ENCODE data around the gene KICS2.
"Not testable (repeated sequence)": the region's sequence is repeated elsewhere in the genome, so short reads cannot be mapped to it uniquely, and the experiment has no call there.

KICS2 gene

DNA sequence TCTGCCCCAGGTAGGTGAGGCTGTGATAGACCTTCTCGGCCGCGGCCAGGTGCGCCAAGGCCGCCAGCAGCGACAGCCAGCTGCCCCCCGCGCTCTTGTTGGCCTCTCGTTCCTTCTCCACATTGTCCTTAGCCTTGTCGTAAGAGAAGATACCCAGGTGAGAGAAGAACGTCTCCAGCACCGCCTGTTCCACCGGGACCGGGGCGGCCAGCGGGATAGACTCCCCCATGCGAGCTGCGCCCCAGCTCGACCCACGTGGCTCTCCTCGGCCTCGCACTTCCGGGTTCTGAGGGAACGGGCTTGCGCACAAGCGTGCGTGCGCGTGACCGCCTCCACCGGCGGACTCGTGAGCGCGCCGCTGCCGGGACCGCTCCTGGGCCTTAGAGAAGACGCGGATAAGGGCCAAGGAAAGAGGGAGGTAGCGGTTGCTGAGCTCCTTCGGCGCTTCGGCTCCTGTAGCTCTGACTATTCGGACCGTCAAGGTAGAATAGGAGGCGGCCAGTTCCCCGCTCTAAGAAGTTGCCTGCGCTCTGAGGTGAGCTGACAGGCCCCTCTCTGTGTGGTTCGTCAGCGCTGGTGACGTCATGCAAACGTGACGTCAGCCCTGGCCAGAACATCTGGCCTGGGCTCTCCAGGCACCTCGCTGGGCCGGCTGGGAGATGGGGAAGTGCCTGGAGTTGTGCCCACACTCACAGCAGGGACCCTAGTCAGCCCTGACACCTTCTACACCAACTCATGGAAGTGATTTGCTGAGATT, at the start of gene KICS2:
Gene KICS2 (minus strand): TSS at position 288 of the 757 bp plus-strand sequence. CDS start 59 bp downstream, at position 229.
- DNase-seq = peak; percentile 67 to 85 (median 83)

- no peak for DNase-seq
Measured at GRCh38 chr12:64270411-64270810, 48.3 kb upstream of the KICS2 start.

DNA sequence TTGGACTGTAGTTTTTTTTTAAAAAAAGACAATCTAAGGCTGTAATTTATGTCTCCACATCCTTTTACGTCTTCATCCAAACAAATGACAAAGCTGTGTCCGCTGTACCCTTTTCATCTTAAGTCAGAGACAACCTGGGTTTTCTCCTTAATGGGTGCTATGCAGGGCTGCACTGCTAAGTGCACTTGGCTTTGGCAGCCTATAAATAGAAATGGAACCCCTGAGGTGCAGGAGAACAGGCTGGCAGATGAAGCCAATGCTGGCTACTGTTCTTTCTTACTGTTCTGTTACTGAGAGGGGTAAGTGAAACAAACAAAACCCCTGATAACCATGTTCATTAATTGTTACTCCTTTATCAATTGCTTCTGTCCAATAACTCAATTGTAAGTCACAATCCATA, 47.1 kb upstream of the KICS2 start:
- no peak for DNase-seq

DNA sequence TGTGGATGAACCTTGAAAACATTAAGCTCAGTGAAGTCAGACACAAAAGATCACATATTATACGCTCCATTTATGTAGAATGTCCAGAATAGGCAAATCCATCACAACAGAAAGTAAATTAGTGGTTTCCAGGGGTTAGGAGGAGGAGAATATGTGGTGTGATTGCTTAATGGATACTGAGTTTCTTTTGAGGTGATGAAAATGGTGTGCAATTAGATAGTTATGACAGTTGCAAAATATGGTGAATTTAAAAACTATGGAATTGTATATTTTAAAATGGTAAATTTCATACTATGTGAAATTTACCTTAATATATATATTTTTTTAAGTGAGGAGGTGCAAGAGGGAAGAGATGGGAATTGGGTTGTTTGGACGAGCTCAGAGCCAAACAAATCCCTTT, 46.3 kb upstream of the KICS2 start:
- DNase-seq = no peak

DNA sequence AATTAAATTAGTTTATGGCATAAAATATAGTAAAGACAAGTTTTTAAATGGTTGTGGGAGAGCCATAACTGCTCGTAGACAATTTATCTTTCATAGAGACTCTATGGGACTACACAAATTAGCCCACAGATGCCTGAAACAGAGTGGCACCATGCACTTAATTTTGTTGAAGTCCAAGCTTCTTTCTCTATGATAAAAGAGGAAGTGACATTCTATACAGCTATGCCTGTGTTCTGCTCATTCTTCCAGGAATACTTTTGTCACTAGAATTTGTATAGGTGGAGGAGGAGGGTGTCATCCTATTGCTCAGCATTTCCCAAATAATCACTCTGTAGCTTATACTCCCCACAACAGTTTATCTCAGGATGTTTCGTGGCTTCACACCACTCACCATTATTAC, 43.7 kb upstream of the KICS2 start:
- DNase-seq = no peak

DNA sequence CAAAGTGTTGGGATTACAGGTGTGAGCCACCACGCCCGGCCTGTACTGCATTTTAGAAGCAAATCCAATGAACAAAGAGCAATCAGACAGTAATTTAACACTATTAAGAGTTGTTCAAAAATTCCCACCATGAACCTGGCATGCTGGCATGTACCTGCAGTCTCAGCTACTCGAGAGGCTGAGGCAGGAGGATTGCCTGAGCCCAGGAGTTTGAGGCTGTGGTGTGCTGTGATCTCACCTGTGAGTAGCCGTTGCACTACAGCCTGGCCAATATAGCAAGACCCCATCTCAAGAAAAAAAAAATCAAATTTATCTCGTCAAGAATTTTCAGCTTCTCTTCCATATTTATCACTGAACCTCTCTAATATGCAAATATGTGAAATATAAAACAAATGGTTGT, 39.7 kb upstream of the KICS2 start:
- DNase-seq = no peak

DNA sequence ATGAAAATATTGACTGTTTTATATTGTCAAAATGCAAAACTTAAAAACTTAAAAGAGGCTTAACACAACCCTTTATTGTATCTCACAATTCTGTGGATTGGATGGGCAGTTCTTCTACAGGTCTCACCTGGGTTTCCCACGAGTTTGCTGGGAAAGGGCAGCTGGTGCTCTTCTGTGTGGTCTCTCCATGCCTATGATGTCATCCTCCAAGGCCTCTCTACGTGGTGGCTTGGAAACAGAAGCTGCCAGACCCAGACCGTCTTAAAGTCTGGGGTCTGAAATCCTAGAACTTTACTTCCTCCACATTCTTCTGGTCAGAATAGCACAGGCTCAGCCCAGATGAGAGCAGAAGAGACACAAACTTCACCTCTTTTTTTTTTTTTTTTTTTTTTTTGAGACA, 36.5 kb upstream of the KICS2 start:
- no peak for DNase-seq

GRCh38 chr12:64256166-64256800, 34.2 kb upstream of the KICS2 start:
- no peak for DNase-seq

DNA sequence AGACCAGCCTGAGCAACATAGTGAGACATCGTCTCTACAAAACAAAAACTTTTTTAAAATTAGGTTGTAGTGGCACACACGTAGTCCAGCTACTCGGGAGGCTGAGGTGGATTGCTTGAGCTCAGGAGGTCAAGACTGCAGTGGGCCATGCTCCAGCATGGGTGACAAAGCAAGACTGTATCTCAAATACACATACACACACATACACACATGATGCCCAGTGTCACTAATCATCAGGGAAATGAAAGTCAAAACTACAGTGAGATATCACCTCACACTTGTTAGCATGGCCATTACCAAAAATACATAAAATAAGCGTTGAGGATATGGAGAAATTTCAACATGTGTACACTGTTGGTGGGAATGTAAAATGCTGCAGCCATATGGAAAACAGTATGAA, 33.2 kb upstream of the KICS2 start:
- no peak for DNase-seq

GRCh38 chr12:64253356-64253755, 31.3 kb upstream of the KICS2 start:
- no peak for DNase-seq

DNA sequence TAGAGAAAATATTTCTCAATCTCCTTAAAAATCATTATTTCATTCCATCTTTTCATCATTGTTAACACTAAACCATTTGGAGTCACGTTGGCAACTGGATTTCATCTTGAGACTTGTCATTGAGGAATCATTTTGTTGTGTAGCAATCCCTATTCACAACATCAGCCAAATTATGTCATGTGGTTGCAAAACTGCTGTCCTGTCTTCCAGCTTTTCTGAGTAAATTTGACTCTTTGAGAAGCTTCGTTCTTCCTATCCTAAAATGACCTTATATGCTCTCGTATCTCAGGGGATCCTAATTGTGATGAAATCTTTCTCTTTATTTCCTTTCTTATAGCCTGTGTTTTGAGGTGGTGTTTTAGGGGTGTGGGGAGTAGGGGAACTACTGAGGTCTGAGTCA, 30.6 kb upstream of the KICS2 start:
- DNase-seq = no peak

DNA sequence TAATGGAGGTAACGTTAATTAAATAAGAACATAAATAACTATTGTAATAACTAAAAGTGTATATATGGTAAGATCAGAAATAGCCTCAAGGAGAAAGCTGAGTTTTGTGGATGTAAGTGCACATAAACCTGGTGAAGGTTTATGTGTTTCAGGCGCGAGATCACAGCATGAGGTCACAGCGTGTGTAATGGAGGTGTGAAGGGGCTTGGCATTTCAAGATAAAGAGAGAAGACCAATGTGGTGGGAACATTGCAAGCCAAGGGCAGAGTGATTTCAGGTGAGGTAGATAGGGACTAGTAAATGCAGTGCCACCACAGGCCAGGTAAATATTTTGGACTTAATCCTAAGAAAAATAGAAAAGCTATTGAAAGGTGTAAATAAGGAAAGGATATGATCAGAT, 21.7 kb upstream of the KICS2 start:
- no peak for DNase-seq

- DNase-seq = no peak
Measured at GRCh38 chr12:64240781-64241180, 18.7 kb upstream of the KICS2 start.

DNA sequence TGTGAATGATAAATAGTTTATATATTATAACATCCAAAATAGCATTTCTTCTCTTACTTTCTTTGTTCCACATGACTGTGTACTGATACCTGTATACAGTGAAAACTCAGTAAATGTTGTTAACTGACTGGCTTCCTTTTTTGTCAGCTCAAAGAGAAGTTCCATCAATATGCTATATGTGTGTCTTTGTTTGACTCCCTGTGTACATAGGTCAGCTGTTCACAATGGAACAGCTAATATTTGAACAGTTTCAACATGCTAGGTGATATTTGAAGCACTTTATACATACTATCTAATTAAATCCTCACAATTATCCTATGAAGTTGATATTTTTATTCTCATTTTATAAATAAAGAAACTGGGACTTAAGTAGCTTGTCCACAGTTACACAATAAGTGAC, 15.3 kb upstream of the KICS2 start:
- no peak for DNase-seq

GRCh38 chr12:64236549-64236948, 14.5 kb upstream of the KICS2 start:
- no peak for DNase-seq

DNA sequence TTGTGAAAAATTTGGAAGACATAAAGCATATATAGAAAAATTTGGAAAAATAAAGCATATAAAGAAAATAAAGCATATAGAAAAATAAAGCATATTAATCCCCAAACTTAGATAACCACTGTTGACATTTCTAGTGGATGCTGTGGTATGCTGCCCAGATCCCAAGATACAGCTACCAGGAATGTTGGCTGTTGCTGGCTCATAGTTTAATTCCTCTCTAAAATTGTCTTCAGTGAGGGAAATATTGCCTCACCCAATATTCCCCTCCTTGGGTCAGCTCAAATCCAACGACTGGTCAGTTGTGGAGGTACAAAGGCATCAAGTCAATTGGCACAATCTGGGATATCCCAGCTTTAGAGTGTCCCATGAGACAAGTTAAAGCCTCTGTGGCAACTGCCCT, 10.1 kb upstream of the KICS2 start:
- no peak for DNase-seq

GRCh38 chr12:64229796-64230195, 7.7 kb upstream of the KICS2 start:
- DNase-seq = no peak

DNA sequence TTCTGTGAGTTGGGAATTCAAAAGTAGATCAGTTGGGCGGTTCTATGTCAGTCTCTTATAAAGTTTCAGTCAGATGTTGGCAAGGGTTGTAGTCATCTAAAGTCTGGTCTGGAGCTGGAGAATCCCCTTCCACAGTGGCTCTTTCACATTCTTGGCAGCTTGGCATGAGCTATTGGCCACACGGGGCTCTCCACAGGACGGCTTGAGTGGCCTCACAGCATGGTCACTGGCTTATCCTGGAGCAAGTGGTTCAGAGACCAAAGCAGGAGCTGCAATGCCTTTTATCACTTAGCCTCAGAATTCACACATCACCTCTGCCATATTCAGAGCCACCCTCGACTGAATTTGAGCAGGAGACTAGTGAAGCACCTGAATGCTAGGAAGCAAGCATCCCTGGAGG, 7.1 kb upstream of the KICS2 start:
- no peak for DNase-seq

GRCh38 chr12:64225626-64226025, 3.5 kb upstream of the KICS2 start:
- no peak for DNase-seq

DNA sequence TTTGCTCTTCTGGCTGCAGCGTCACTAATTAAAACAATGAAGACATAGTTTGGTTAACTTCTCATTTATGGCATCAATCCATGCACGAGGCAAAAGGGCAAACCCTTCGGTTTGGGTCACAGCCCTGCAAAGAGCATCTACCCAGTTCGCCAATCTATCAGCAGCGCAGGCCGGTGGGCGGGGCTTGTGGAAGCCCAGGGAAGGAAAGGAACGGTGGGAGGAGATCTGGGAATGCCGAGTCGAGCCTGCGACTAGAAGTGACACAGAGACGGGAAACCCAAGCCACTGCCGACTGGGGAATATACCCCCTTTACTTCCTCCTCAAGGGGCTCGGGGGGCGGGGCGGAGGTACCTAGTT, 466 bp downstream of the KICS2 start:
- peak in 2 of 4 experiments; percentile 41 to 42 for DNase-seq

DNA sequence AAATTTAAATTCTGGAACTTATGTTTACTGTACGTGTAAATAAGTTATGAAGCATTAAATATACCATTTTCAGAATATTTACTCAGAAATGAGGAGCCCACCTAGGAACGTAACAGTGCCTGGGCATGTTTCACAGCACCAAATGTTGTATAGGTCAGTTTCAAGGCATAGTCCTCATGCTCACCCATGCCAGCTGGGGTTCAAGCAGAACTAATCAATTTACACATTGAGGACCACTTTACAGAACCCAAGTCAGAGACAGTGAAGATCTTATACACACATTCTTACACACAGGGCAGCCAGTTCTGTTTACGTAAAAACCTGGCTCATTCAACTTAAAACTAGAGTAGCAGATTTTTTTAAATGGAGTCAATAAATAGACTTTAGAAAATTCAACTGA, 2.0 kb downstream of the KICS2 start:
- DNase-seq = no peak

DNA sequence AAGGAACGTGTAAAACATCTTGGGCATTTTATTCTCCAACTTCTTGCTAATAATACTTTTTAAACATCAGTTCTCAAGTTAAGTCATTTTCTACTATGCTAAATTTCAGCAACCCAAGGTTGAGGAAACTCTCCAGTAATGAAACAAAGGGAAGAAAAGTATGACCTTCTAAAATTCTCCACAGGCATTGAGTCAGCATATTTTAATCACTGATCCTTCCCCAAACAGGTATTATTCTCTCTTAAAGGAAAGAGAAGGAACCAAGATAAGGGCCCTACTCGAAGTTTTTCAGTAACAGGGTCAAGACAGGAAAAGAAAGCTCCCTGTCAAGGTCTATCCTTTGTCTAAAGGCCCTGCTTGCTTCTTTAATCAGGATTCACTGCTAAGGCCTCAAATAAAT, 3.0 kb downstream of the KICS2 start:
- DNase-seq = no peak

DNA sequence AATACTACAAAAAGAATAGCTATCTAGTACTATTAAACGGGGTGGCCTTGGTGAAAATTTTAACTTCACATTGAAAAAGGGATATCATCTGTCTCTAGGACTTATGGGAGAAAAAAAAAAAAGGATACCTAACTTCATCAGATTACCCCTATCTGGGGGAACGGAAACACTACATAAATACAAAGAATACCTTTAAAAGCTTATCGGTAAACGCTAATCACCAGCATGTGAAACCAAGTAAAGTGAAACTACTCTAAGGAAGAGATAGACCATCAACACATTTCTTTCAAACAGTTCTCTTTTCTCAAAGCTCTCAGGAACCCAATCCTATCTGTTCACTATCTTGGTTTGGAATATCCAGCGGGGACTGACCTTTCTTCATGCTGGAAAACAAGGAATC, 3.5 kb downstream of the KICS2 start:
- no peak for DNase-seq

DNA sequence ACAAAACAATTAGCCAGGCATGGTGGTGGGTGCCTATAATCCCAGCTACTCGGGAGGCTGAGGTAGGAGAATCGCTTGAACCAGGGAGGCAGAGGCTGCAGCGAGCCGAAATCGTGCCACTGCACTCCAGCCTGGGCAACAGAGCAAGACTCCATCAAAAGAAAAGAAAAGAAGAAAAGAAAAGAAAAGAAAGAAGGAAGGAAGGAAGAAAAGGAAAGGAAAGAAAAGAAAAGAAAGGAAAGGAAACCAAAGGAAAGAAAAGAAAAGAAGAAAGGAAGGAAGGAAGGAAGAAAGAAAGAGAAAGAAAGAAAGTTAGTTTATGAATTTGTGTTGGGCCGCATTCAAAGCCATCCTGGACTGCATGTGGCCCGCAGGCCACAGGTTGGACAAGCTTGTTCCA, 4.5 kb downstream of the KICS2 start:
- not testable (repeated sequence) for DNase-seq

- no peak for DNase-seq
Measured at GRCh38 chr12:64216239-64216638, 5.9 kb downstream of the KICS2 start.

Measured in activated naive CD4-positive, alpha-beta T cell (primary cell).